Kidney tubule cell (primary cell): ENCODE results near the gene AKAP4.

ENCODE experiments used
- DNase-seq: peaks from one replicate; pipeline ENCODE4 v3.0.0-alpha.2; 2018; ENCODE audit warnings: low spot score

The AKAP4 gene, protein sequence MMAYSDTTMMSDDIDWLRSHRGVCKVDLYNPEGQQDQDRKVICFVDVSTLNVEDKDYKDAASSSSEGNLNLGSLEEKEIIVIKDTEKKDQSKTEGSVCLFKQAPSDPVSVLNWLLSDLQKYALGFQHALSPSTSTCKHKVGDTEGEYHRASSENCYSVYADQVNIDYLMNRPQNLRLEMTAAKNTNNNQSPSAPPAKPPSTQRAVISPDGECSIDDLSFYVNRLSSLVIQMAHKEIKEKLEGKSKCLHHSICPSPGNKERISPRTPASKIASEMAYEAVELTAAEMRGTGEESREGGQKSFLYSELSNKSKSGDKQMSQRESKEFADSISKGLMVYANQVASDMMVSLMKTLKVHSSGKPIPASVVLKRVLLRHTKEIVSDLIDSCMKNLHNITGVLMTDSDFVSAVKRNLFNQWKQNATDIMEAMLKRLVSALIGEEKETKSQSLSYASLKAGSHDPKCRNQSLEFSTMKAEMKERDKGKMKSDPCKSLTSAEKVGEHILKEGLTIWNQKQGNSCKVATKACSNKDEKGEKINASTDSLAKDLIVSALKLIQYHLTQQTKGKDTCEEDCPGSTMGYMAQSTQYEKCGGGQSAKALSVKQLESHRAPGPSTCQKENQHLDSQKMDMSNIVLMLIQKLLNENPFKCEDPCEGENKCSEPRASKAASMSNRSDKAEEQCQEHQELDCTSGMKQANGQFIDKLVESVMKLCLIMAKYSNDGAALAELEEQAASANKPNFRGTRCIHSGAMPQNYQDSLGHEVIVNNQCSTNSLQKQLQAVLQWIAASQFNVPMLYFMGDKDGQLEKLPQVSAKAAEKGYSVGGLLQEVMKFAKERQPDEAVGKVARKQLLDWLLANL

DNA sequence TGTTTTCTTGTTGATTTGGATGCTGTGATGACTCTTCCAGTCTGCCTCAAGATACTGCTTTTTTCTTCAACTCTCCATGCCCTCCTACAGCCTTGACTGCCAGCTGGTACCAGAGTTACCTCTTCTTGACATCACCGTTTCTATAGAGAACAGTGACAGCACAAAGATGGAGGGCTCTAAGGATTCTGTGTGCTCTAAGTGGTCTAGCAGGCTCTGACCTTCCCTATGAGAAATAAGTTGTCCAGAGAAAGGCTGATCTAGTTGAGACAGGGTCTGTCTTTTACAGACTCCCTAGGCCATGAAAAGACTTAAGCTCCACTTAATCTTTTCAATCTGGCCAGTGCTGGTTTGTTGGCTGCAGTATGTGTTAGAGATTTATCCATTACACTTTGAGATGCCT, at the start of gene AKAP4:
Gene AKAP4 (minus strand): TSS at position 101 of the 400 bp plus-strand sequence. CDS start 118 bp downstream, outside the sequence.
- no peak for DNase-seq

DNA sequence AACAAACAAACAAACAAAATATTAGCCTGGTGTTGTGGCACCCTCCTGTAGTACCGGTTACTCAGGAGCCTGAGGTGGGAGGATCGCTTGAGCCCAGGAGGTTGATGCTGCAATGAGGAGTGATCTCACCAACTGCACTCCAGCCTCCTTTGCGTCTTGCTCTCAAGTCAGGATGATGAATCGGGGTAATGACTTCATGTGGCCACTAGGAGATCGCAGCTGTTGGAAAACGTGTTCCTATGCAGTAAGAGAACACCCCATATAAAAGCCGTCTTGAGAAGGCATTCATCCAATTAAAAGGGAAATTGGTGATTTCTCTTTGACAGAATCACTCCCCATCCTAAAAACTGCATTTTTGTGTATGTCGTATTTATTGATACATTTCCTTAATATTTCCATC, 10.7 kb upstream of the AKAP4 start:
- DNase-seq = peak; percentile 18

DNA sequence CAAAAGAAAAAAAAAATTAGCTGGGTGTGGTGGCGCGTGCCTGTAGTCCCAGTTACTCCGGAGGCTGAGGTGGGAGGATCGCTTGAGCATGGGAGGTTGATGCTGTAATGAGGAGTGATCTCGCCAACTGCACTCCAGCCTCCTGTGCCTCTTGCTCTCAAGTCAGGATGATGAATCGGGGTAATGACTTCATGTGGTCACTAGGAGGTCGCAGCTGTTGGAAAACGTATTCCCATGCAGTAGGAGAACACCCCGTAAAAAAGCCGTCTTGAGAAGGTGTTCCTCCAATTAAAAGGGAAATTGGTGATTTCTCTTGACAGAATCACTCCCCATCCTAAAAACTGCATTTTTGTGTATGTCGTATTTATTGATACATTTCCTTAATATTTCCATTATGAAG, 5.9 kb upstream of the AKAP4 start:
- DNase-seq = no peak

DNA sequence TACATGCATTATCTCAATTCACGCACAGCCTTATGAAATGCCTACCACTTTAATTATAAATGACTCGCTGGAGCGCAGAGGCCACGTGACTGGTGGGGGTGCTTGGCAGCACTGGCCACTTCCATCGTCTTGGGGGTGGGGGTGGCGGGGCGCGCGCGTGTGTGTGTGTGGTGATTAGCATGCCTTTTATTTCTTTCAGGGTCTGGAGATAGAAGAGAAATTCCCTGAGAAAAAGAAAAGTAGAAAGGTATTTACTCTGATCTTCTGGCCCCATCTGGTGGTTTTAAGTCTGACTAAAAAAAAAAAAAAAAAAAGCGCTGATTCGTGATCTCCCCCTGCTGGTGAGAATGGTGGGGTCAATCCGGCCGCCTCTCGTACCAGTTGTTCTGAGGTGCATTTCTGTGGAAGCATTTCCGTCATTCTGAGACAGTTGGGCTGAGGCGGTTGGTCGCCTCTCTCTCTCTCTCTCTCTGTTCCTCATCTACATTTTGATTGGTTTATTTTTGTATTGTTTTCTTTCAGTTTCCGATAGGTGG, 3.6 kb upstream of the AKAP4 start, which contains the start of gene CCNB3:
Gene CCNB3 (plus strand): TSS at position 402 of the 536 bp plus-strand sequence. CDS start 80,399 bp downstream, outside the sequence.
- peak; percentile 81 for DNase-seq

DNA sequence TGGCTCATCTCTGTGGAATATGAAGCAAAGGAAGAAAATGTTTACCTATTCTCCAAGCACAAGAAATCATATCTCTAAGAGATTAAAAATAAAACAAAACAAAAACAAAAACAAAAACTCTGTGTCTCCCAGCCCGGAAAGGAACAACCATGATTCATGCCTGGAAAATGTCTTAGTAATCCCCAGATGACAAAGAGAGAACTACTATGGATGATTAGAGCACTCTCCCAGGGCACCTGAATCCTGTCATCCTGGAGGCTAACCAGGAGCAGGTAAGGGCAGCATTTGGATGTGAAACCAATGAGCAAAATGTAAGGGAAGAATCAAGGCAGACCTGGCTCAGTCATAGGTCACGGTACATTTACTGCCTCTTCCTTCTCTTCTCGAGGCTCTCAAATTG, 1.7 kb upstream of the AKAP4 start:
- peak; percentile 78 for DNase-seq

DNA sequence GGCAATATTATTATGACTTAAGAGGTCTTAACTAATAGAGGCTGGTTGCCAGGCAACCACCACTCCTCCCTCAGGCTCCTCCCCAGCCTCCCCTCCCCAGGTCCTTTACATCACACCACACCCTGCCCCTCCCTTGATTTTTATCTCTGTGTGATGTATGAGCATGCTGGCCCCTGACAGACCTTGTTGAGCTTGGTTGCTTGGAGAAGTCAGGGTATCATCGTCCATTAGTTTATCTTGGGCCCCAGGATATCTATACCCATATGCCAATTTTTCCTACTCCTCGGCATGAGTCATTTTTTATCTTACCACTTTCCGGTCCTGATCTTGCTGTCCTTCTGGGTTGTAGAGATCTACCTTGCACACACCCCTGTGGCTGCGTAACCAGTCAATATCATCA, 2.5 kb downstream of the AKAP4 start:
- no peak for DNase-seq

DNA sequence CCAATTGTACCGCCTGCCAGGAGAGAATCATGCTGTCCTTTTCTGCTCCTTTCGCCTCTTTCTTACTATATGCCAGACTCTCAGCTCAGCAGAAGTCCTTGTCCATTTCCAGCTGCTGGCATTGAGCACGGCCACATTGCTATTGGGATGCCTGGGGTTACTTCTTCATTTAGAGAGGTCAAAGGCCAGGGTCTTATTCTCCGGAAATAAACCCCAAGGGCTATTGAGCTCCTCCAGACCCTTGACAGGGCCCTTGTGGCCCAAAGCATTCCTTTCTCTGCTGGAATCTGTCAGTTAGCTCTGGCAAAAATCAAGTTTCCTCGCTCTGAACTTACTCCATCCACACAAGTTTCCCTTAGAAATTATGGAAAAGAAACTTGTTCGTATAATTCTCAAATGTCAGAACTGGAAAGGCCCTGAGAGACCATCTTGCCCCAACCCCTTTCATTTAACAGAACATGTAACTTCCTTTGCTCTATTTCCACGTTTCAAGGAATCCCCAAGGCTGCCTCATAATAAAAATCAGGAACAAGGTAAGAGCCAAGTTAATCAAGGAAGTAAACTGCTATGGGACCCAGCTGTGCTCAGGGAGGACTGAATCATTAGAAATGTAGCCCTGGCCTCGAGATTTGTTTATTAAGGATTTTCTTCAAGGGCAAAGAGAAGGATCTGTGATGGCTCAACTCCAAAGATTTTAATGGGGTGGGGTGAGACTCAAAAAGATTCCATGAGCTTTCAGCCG, 11.8 kb downstream of the AKAP4 start:
- no peak for DNase-seq

DNA sequence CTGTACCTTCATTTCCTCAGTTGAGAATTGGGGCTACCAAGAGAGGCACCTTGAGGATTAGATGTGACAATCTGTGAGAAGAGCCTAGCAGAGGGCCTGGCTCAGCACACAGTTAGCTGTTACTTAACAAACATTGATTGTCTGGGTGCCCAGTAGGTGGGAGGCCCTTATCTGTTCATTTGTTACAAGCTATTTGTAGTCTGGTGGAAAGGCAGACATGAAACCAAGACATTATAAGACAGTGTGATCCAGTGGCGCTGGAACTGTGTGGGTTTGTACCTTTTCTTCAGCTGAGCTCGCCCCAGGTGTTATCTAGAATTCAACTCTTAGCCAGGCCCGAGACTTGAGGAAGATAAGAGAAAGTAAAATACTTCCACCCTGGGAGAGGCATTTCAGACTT, 16.9 kb downstream of the AKAP4 start:
- no peak for DNase-seq

DNA sequence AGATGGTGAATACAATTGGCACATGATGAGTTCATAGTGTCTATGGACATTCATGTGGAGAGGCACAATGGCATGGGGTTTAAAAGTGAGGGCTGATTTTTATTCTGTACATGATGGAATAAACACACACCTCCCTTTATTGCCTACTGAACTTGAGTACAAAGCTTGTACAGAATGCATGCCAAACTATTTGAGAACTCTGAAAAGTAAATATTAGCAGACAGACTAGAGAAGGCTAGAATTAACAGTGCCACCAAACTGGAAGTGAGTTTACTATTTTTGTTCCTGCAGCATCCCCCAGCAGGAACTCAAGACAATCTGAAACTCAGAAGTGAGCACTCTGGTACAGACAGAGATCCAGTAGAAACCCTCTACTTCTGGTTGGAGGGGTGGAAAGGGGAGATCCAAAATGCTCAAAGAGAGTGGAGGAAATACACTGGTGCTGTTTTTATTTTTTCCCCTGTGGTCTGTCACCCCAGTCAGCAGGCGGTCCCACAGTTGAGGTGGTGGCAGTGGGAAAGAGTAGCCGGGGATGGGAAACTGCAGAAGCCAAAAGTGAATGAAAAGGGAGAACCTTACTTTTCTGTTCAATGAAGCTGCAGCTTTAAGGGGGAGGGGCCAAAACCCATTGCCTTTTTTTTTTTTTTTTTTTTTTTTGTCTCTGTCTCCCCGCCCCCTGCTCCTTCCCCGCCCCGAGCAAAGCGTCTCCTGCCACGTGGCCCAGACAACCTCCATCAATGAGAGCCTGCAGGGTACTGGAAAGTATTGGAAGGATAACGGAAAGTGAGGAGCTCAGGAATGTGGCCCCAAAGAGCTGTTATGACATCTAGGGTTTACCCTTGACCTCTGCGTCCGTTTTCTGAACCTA, 20.5 kb downstream of the AKAP4 start:
- no peak for DNase-seq

DNA sequence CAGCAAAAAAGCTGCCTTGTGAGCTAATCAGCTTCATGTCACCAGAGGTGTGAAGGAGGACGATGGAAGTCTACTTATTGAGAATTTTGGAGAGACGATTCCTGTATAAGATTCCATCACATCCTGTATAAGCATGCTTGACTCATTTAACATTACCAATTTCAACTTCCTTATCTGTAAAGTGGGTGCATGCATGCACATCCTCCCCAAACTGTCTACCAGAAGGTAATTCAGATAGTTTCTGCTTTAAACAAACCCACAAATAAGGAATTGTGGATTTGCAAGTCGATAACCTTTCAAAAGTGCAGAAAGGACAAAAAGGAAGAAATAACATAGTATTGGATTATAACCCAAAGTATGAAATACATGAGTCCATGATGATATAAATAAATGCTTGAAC, 31.1 kb downstream of the AKAP4 start:
- DNase-seq = no peak

DNA sequence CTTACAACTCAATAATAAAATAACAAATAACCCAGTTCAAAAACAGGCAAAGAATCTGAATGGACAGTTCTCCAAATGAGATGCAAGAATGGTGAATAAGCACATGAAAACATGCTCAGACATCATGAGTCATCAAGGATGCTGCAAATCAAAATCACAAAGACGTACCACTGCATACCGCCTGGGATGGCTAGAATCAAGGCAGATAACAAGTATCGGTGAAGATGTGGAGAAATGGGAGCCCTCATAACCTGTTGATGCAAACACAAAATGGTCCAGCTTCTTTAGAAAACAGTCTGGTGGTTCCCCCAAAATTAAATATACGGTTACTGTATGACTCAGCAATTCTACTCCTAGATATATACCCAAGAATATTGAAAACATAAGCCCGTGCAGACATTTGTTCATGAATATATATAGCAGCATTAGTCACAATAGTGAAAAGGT, 32.5 kb downstream of the AKAP4 start:
- peak; percentile 9 for DNase-seq

DNA sequence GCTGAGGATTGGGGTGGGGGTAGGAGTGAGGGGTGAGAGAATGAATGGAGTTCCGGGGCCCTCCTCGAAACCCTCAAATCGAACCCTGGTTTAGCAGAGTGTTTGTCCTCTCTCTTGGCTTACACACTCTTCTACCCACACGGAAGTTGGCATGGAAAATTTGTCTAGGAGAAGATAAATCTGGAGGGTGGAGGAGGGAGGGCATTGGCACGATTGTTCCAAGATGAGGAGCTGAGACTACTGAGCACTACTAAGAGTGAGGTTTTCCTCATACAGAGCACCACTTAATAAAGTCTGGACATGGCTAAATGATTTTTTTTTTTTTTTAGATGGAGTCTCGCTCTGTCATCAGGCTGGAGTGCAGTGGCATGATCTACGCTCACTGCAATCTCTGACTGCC, 33.4 kb downstream of the AKAP4 start:
- DNase-seq = no peak

DNA sequence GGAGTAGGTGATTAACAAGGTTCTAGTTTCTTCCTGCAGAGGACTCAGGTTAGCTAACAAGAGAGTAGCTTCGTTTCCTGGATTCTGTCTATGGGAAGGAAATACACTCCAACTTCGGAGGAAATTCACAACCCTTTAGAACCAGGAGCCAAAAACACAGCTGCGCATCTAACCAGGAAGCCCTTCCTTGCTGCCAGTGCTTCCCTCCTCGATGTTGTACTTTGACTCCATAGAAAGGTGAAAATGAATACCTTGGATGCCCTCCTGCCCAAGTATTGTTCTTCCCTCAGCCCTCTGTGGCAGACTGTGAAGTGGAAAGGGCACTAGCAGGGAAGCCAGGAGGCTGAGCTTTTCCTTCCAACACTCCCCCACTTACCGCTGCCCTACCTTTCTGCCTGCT, 35.1 kb downstream of the AKAP4 start:
- DNase-seq = no peak

DNA sequence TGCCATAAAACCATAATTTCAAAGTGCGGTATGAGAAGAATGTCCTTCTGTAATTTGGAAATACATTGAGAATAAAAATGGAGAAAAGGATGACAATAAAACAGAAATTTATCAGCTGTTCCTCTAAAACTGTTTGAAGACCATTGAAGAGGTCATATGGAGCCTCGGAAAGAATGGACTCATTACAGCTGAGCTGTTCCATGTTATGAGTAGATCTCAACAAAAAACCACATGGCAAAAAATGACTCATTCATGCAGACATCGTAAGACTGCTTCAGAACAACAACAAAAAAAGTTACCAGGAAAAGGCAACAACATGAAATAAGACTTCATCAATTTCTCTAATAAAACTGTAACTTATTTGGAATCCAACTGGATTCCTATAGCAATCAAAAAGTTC, 39.7 kb downstream of the AKAP4 start:
- DNase-seq = no peak

DNA sequence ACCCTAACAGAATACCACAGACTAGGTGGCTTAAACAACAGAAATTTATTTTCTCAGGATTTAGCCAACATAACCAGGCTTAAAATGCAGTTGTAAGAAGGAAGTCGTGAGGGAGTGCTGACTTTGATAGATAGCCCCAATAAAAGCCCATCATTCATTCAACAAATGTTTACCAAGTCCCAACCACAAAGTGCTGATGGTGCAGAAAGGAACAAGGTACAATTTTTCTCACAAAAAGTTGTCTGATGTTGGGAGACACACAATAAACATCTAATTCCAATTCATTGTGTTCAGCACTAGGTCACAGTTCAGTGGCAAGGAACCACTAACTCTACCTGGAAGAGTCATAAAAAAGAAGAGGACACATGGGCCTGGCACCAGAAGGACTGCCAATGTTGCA, 42.2 kb downstream of the AKAP4 start:
- DNase-seq = no peak

DNA sequence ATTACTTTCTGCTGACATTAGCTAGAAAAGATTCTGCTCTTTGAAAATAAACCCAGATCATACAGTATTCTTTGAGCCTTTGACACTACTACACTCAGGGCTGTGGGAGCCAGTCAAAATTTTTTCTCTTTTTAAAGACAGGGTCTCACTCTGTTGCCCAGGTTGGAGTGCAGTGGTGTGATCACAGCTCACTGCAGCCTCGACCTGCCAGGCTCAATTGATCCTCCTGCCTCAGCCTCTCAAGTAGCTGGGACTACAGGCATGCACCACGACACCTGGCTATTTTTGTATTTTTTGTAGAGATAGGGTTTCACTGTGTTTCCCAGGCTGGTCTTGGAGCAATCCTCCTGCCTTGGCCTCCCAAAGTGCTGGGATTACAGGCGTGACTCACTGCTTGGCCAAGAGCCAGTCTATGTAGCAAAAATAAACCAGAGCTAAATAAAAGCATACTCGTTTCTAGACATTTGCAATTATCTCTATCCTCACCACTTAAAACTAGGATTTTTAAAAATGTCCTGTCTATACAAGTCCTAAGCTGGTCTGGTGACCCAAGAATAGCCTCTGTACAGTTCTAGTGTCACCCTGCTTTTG, 43.2 kb downstream of the AKAP4 start:
- no peak for DNase-seq

DNA sequence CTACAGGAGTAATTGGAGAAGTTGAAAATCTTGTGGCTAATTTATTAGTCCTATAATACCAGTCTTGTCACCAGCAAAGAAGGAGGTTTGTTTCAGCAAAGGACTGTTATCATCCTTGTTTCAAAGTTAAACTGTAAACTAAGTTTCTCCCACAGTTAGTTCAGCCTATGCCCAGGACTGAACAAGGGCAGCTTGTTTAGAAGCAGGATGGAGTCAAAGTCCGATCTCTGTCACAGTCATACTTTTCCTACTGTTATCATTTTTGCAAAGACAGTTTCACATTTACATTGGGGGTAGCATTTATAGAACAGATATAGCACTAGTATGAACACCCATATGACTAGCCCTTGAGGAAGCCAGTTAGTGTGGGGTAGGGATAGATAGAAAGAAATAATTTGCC, 46.4 kb downstream of the AKAP4 start:
- no peak for DNase-seq

DNA sequence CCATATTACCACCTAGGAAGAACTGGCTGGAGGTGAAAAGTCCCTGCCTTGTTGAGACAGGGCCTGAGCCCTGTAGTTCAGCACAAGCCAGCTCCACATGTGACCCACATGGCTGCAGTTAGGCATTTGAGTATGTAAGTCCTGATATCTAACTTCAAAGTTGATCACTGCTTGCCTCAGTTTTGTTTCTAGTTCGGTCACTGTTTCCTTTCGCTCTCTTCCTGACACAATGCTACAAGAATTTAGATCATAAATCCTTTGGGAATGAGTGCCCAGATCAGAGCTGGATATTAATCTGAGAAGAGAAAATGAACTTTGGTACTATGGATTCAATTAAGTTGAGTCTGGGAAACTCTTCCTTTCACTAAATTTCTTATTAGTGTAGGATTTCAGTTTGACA, 48.4 kb downstream of the AKAP4 start:
- no peak for DNase-seq

DNA sequence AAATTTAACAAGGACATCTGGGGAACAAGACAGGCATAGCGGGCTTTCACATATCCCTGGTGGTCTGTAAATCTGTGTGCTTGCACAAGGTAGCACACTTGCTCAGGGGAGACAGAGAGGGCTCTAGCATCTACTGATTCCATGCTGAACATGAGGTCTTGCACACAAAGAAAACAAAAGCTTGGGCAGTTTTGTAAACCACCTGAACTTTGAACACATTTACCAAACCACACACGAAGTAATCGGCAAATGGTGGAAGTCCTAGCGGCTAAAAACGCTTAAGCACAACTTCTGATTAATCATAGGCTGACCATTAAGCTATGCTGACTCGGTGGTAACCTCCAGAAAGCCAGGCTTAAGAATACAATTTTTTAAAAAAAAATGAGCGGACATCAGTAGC, 52.8 kb downstream of the AKAP4 start:
- no peak for DNase-seq
